ENCODE measurements around the gene NXPE4.

The NXPE4 gene

GRCh38 chr11:114556135-114556534 is 39.5 kb downstream of the NXPE4 start:
- TF ChIP-seq CEBPB (IDR thresholded peaks at IDR 0.05) (no peak), ZBTB7A (IDR thresholded peaks at IDR 0.05; ENCODE audit: low read depth) (no peak), MAX (IDR thresholded peaks at IDR 0.05) (no peak), TEAD4 (IDR thresholded peaks at IDR 0.05) (no peak), FOXM1 (IDR thresholded peaks at IDR 0.05; ENCODE audit: borderline replicate concordance, low read depth) (no peak), USF1 (IDR thresholded peaks at IDR 0.05) (no peak), TAF1 (IDR thresholded peaks at IDR 0.05; ENCODE audit: low read depth) (no peak), YY1 (IDR thresholded peaks at IDR 0.05; ENCODE audit: low read depth) (no peak), TCF12 (IDR thresholded peaks at IDR 0.05; ENCODE audit: low read depth) (no peak), RAD21 (IDR thresholded peaks at IDR 0.05; ENCODE audit: low read depth) (no peak), REST (IDR thresholded peaks at IDR 0.05; ENCODE audit: low read depth) (no peak), EP300 (IDR thresholded peaks at IDR 0.05; ENCODE audit: borderline replicate concordance) (no peak)

GRCh38 chr11:114553642-114554041 is 41.9 kb downstream of the NXPE4 start:
- TF ChIP-seq ZBTB7A (IDR thresholded peaks at IDR 0.05; ENCODE audit: low read depth) (no peak), USF1 (IDR thresholded peaks at IDR 0.05) (no peak)

- no peak for TF ChIP-seq EP300 (IDR thresholded peaks at IDR 0.05; ENCODE audit: borderline replicate concordance)
- no peak for TF ChIP-seq CEBPB (IDR thresholded peaks at IDR 0.05)
- no peak for TF ChIP-seq TCF12 (IDR thresholded peaks at IDR 0.05; ENCODE audit: low read depth)
- TF ChIP-seq EGR1 (IDR thresholded peaks at IDR 0.05): no peak
- TF ChIP-seq REST (IDR thresholded peaks at IDR 0.05; ENCODE audit: low read depth): no peak
Measured at GRCh38 chr11:114551060-114551459, 44.5 kb downstream of the NXPE4 start.

GRCh38 chr11:114525682-114526081 is 69.9 kb downstream of the NXPE4 start:
- no peak for TF ChIP-seq CREB1 (IDR thresholded peaks at IDR 0.05; ENCODE audit: low read depth)
- TF ChIP-seq YY1 (IDR thresholded peaks at IDR 0.05; ENCODE audit: low read depth): no peak

GRCh38 chr11:114524122-114524521 is 71.5 kb downstream of the NXPE4 start:
- TF ChIP-seq TAF1 (IDR thresholded peaks at IDR 0.05; ENCODE audit: low read depth) (no peak), TCF12 (IDR thresholded peaks at IDR 0.05; ENCODE audit: low read depth) (no peak), REST (IDR thresholded peaks at IDR 0.05; ENCODE audit: low read depth) (no peak), EGR1 (IDR thresholded peaks at IDR 0.05) (no peak), FOXM1 (IDR thresholded peaks at IDR 0.05; ENCODE audit: borderline replicate concordance, low read depth) (no peak)

GRCh38 chr11:114522818-114523217 is 72.8 kb downstream of the NXPE4 start:
- TF ChIP-seq USF1 (IDR thresholded peaks at IDR 0.05) (no peak), CREB1 (IDR thresholded peaks at IDR 0.05; ENCODE audit: low read depth) (no peak), TEAD4 (IDR thresholded peaks at IDR 0.05) (no peak), TCF12 (IDR thresholded peaks at IDR 0.05; ENCODE audit: low read depth) (no peak)

Measured in Ishikawa (cell line).